Endometrial microvascular endothelial cells (primary cell): Measurements from ENCODE around the gene C19orf47. TPM values are rescaled to one million over a fixed set of nuclear protein-coding genes. Genes with fewer than 3 reads are reported as not detected.
"Not testable (repeated sequence)": the region's sequence is repeated elsewhere in the genome, so short reads cannot be mapped to it uniquely, and the experiment has no call there.

Experiments
- in situ Hi-C: cut with HindIII; loops from 2 replicates; pipeline ENCODE4 v1.10.0; 2017; ENCODE audit warnings: low sequenced_read_pairs, low pct_unique_long_range_greater_than_20kb; ENCODE audit errors: inconsistent ontology term
- total RNA-seq: library from RNA; depleted of rRNA; stranded (reverse); fragments of >200 nt; gene quantifications from one replicate; pipeline ENCODE4 v1.2.3, GENCODE V29; 2015; ENCODE audit errors: inconsistent ontology term

Gene C19orf47
- total RNA-seq, 1 donor from 2014 or later: 14.3 TPM

DNA sequence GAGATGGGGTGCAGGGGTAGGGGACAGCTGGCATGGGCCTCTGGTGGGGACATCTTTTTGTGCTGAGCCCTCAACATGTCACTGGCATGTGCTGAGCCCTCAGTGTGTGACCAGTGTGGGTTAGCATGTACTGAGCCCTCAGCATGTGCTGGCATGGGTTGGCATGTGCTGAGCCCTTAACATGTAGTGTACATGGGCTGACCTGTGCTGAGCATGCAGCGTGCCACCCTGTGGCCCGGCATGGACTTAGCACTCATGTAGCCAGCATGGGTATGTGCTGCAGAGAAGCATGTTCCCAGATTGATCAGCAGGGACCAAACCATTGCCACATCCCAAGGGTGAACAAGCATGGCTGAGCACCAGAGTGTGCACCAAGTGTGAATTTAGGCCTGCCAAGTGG, 30.3 kb upstream of the C19orf47 start:
- in situ Hi-C loops: no loop called here

DNA sequence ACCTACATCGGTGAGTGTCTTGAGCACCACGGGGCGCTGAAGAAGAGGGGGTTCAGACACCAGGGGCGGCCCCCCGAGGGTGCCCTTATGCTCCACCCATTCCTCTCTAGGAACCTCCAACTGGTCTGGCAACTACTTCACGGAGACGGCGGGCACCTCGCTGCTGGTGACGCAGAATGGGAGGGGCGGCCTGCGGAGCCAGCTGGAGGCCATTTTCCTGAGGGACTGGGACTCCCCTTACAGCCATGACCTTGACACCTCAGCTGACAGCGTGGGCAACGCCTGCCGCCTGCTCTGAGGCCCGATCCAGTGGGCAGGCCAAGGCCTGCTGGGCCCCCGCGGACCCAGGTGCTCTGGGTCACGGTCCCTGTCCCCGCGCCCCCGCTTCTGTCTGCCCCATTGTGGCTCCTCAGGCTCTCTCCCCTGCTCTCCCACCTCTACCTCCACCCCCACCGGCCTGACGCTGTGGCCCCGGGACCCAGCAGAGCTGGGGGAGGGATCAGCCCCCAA, 29.7 kb upstream of the C19orf47 start:
- in situ Hi-C loops: no loop called here

DNA sequence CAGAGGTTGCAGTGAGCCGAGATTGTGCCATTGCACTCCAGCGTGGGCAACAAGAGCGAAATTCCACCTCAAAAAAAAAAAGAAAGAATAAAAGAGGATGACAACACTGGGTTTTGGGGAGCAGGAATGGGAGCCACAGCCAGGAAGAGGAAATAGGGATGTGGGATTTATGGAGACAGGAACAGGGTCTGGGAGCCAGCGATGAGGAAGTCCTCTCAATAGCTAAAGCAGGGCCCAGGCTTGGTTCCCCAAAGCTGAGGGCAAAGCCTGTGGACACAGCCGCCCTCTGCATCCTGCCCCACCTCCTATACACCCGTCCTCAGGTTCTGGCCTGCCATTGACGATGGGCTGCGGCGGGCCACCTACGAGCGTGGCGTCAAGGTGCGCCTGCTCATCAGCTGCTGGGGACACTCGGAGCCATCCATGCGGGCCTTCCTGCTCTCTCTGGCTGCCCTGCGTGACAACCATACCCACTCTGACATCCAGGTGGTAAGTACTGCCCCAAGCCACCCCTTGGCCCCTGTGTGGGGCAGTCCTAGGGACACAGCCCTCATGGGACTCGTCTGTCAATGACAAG, 28.2 kb upstream of the C19orf47 start:
- in situ Hi-C loops: no loop called here

DNA sequence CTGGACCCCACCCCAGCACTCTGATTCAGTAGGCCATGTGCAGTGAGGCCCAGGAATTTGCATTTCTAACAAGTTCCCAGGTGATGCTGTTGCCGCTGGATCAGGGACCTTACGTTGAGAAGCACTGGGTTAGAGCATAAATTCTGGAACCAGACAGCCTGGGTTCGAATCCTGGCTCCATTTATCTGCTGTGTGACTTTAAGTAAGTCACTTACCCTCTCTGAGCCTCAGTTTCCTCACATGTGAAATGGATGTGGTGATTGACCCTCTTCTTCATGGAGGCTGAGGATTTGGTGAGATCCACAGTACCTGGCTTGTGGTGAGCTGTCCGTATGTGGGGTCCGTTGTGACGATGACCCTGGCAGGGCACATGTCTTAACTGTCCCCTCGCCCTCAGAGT, 25.9 kb upstream of the C19orf47 start:
- in situ Hi-C loops: no loop called here

DNA sequence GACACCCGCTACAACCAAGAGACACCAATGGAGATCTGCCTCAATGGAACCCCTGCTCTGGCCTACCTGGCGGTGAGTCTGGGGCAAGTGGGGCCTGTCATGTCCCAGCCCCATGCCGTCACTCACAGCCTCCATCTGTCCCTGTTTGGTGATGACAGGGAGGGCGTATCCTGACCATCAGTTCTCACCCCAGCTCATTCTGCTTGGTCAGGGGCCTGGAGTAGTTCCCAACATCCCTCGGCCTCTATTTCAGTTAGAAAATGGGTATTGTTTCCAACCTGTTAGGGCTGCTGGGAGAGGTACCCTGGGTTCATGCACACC, 23.6 kb upstream of the C19orf47 start:
- in situ Hi-C loops: no loop called here

DNA sequence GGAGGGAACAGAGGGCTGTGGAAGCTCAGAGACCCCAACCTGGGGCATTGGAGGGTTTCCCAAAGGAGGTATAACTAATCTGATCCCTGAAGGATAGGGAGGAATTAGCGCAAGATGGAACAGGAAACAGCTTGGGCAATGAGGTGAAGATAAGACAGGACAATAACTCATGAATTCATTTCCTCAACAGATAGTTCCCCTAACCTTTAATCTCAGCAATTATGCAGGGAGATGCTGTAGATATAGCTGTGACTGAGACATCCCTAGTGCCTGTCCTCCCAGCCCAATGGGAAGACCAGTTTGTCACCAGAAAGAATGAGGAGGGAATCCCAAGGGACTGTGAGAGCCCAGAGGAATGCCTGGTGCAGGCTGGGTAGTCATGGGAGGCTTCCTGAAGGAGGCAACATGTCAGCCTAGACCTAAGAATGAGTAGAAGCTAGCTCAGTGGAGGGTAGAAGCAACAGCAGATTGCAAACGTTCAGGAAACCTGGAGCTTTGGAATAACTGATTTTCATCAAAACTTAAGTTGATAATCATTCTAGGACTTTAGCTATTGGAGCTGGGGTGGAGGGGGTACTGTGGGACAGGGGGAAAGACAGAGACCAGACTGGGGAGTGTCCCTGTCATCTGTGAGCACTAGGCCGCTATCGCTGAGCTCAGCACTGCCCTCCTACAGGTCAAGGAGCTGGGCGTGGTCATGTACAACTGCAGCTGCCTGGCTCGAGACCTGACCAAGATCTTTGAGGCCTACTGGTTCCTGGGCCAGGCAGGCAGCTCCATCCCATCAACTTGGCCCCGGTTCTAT, 23.0 kb upstream of the C19orf47 start:
- in situ Hi-C loops: no loop called here

DNA sequence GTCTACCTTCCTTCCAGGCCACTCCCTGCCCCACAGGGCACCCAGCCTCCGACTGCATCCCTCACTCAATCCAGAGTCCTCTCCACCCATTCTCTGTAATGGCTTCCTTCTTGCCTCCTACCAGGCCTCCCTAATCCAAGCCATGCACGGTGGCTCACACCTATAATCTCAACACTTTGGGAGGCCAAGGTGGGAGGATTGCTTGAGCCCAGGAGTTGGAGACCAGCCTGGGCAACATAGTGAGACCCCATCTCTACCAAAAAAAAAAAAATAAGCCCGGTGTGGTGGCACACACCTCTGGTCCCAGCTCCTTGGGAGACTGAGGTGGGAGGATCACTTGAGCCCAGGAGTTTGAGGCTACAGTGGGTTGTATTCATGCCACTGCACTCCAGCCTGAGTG, 22.1 kb upstream of the C19orf47 start:
- in situ Hi-C loops: not testable (repeated sequence)

DNA sequence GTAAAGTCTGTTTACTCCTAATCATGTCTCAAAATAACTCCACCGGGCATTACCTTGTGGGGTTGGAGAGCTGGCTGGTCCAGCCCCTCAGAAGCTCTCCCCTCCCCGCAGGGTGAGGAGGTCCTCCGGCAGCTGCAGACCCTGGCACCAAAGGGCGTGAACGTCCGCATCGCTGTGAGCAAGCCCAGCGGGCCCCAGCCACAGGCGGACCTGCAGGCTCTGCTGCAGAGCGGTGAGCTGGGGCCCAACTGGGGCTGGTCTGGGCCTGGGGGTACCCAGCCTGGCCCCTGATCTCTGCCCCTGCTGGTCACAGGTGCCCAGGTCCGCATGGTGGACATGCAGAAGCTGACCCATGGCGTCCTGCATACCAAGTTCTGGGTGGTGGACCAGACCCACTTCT, 21.6 kb upstream of the C19orf47 start:
- in situ Hi-C loops: no loop called here

DNA sequence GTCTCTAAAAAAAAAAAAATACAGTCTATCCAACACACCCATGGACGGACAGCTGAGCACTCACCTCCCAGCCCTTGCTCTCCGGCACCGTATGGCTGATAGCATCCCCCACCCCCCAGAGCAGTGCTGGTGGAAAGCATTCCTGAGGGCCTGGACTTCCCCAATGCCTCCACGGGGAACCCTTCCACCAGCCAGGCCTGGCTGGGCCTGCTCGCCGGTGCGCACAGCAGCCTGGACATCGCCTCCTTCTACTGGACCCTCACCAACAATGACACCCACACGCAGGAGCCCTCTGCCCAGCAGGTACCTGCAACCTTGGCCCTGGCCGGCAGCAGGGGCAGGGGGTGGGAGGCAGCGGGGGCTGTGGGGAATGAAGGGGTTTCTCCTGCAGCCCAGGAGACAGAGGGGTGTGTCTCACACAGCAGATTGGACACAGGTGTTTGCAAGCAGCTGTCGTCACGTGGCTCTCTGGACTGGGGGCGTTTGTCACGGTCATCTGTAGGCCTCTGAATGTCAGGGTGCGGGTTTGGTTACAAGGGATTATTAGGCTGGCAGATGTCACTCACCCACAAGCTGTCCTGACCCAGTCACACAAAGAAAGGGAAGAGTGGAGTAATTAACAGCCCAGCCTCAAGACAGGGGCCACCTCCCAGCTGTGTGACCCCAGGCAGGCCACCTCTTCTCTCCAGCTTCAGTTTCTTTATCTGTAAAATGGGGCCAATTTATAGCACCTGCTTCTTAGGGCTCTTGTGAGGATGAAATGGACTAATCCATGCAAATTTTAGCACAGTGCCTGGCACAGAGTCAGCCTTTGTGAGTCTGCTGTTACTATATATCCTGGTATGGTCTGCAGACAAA, 19.6 kb upstream of the C19orf47 start:
- in situ Hi-C loops: no loop called here

DNA sequence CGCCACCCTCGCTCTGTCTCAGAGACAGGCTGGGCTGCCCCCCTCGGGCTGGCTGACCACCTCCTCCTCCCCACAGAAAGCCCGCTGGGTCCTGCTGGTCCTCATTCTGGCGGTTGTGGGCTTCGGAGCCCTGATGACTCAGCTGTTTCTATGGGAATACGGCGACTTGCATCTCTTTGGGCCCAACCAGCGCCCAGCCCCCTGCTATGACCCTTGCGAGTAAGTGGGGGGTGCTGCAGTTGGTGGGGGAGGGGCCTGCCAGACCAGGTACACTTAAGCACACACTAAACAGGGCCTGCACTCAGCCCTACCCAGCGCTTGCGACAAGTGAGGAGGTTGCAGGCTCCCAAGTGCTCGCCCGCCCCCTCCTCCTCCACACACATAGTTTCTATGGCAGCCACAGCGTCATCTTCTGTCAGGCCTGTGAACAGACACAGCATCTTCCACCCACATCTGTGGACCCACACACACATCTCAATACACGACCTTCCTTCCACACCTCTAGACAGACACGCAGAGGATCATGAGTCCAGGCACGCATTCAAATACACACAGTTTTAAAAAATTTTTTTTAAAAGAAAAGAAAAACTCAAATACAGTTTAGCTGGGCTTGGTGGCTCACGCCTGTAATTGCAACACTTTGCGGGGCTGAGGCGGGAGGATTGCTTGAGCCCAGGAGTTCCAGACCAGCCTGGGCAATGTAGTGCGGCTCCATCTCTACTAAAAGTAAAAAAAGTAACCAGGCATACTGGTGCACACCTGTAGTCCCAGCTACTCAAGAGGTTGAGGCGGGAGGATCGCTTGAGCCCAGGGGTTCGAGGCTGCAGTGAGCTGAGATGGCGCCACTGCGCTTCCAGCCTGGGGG, 18.7 kb upstream of the C19orf47 start:
- in situ Hi-C loops: no loop called here

DNA sequence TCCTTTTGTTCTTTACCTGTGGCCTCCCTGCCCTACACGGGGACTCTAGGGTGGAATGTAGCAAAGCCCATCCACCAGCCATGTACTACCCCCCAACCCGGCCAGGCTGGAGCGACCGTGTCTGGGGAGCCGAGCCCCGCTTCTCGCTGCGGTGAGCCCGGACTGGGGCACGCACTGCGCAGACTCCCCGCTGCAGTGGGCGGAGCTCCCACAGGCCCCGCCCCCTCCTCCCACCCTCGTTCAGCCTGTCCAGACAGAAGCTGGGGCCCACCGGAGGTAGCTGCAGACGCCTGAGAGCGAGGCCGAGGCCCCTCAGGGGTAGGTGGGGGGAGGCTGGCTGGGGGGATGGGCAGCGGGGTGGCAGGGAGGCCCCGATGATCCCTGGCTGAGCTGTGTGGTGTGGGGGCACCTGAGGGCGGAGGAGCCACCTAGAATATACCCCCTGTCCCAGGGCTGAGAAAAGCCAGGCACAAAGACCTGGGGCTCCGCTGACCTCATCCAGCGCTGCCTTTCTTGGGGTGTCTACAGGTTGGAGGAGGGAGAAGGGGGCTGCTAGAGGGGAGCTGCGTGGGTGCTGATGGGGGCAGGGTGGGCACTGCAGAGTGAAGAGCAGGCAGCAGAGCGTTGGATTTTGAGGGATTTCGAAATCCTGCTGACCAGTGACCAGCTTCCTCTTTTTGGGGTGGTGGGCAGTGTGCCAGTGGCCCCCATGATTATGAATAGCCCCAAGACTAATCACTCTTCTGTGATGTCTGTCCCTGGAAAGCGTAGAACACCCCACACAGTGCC, 17.6 kb upstream of the C19orf47 start:
- in situ Hi-C loops: no loop called here

DNA sequence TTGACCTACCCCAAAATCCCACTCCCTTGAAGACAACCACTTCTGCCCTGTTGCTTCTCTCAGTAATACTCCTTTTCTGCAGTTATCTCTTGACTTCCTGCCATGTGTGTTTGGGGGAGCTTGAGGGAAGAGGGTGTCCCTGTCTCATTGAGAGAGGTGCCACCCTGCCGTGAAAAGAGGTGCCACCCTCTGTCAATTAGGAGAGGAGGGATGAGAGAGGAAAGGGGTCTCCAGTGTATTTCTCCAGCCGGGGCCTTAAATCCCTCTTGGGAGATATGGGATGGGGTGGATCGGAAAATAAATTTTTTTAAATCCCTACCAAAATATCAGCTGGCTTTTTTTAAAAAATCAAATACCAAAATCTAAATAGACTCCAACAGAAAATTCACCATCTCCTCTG, 16.8 kb upstream of the C19orf47 start:
- in situ Hi-C loops: no loop called here

DNA sequence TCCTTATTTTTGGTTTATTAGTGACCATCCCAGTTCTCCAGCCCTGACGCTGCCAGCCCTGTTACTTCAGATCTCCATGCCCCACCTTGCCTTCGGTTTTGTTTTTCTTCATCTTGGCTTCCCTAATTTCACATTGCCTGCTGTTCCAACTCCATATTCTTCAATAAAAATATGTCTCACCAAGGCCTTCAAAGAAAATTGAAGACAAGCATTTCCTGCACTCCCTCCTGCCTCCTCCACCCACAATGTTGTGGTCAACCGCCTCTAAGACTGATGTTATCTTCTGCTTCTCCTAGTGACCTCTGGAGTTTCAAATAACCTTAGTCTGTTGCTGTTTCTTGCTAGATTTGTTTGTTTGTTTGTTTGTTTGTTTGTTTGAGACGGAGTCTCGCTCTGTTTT, 14.9 kb upstream of the C19orf47 start:
- in situ Hi-C loops: no loop called here

DNA sequence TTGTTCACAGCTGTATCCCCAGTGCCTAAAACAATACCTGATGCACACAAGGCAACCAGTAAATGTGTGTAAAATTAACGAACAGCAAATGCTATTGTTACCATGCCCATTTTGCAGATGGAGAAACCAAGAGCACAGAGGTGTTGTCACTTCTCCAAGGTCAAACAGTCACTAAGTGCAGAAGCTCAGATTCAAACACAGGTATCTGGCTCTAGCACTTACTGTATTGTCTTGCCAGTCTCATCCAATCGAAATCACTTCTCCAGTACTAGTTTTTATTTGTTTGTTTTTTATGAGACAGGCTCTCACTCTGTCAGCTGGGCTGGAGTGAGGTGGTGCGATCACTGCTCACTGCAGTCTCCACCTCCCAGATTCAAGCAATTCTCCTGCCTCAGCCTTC, 14.0 kb upstream of the C19orf47 start:
- in situ Hi-C loops: no loop called here

DNA sequence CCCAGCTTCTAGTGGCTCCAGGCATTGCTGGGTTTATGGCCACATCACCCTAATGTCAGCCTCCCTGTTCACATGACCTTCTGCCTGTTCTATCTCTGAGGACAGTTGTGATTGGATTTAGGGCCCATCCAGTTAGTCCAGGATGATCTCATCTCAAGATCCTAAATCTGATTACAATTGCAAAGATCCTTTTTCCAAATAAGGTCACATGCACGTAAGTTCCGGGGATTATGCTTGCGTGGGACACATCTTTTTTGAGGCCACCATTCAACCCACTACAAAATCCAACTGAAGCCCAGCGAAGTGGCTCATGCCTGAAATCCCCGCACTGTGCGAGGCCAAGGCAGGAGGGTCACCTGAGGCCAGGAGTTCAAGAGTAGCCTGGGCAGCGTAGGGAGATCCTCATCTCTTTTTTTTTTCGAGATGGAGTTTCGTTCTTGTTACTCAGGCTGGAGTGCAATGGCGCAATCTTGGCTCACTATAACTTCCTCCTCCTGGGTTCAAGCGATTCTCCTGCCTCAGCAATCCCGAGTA, 12.6 kb upstream of the C19orf47 start:
- in situ Hi-C loops: no loop called here

DNA sequence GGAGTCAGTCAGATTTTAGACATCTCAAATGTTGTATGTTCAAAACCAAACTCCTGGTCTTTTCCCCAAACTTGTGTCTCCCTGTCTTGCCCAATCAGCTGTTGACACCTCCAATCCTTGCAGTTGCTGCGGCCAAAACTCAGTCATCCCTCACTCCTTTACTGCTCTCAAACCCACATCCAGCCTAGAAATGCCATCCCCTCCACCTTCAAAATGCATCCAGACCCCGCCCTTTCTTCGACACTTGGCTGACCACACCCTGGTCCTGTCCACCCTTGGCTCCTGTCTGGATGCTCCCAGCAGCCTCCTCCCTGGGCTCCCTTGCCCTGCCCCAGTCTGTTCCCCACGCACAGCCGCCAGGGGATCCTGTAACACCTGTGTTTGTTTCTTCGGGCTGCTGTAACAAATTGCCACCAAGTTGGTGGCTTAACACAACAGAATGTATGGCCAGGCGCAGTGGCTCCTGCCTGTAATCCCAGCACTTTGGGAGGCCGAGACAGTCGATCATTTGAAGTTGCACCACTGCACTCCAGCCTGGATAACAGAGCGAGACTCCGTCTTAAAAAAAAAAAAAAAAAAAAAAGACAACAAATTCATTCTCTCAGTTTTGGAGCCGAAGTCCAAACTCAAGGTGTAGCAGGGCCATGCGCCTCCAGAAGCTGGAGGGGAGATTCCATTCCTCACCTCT, 12.0 kb upstream of the C19orf47 start:
- in situ Hi-C loops: no loop called here

DNA sequence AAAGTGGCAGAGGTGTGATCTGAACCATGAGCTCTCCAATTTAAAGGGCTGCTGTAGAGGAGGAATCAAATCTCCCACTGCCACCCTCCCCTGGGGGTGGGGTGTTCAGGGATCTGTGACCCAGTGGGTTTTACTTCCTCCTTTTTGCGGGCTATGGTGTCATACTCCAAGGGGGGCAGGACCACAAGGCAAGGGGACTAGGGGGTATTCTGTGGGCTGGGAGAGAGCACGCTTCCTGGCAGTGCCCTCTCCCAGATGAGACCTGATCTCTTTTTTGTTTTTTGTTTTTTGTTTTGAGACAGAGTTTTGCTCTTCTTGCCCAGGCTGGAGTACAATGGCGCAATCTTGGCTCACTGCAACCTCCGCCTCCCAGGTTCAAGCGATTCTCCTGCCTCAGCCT, 10.6 kb upstream of the C19orf47 start:
- in situ Hi-C loops: no loop called here
